Thyroid gland (tissue), 4 donors: ENCODE results near the gene CPNE4. TPM values are rescaled to one million over a fixed set of nuclear protein-coding genes. Genes with fewer than 3 reads are reported as not detected.

Experiments used
- DNase-seq, 2 donors: peaks; one replicate each; pipeline ENCODE4 v3.0.0-alpha.2; 2019
- H3K27ac ChIP-seq, 3 donors: fragments of 200-600 bp; sonication (generic); 1 replicate in 2 of 3; 2 replicates in 1 of 3; pipeline ENCODE4 v1.5.1; 2016 to 2019; ENCODE audit warnings: mild to moderate bottlenecking in 1 of 3, moderate library complexity in 1 of 3
- H3K27me3 ChIP-seq: fragments of 200-600 bp; sonication (generic); one replicate; pipeline ENCODE4 v1.5.1; 2019
- H3K36me3 ChIP-seq, 2 donors: fragments of 200-600 bp; sonication (generic); one replicate each; pipeline ENCODE4 v1.5.1; 2016 to 2019
- H3K4me1 ChIP-seq, 2 donors: fragments of 200-600 bp; sonication (generic); one replicate each; pipeline ENCODE4 v1.5.1; 2017 to 2019
- H3K4me3 ChIP-seq, 3 donors: fragments of 200-600 bp; sonication (generic); replicated peaks in 1 of 3; 1 replicate in 2 of 3; 2 replicates in 1 of 3; pipeline ENCODE4 v1.5.1; 2016; ENCODE audit warnings: mild to moderate bottlenecking in 1 of 3
- H3K9me3 ChIP-seq: fragments of 200-600 bp; sonication (generic); one replicate; pipeline ENCODE4 v1.5.1; 2017
- POLR2A ChIP-seq, 2 donors: fragments of 450-650 bp; IDR thresholded peaks; one replicate each; pipeline ENCODE4 v1.6.1; 2017; ENCODE audit warnings: antibody characterized with exemption in 2 of 2, mild to moderate bottlenecking in 2 of 2, moderate library complexity in 1 of 2
- WGBS, 2 donors: methylation state at CpG; one replicate each; pipeline ENCODE4 v1.1.5; 2017; 5-methylcytosine and 5-hydroxymethylcytosine counted together
- intact Hi-C: fragments of 100-400 bp; cut with DNase I; formaldehyde crosslinking; loops from one replicate; pipeline ENCODE4 v1.15.1; 2023
- total RNA-seq, 4 donors: library from RNA; depleted of rRNA; stranded (reverse); fragments of >200 nt; gene quantifications; one replicate each; pipeline ENCODE4 v1.2.3, GENCODE V29; 2016
- TF ChIP-seq, protein P1 (sequence below), 6 experiments: fragments of 200-600 bp in 3 of 6; fragments of 450-650 bp in 3 of 6; sonication (generic) in 3 of 6; IDR thresholded peaks; one replicate each; pipeline ENCODE4 v1.5.1; 2016 to 2019; ENCODE audit warnings: antibody characterized with exemption in 6 of 6, mild to moderate bottlenecking in 2 of 6, inconsistent platforms in 1 of 6, moderate library complexity in 1 of 6

Gene CPNE4
- total RNA-seq, 4 donors from 2014 or later, result not detected

GRCh38 chr3:131550562-131551465 lies 484.0 kb downstream of the CPNE4 start:
- Histone ChIP-seq H3K27ac (no peak overlapping the region), H3K4me3 (no peak overlapping the region), H3K27me3 (no peaks in the 10 kb centered on the region), H3K36me3 (no peaks in the 10 kb centered on the region), H3K4me1 (no peaks in the 10 kb centered on the region), H3K9me3 (no peaks in the 10 kb centered on the region)
- intact Hi-C loops, result no loop called here
- WGBS, 2 donors, result 76 to 79% methylated on average over 4 of the region's 4 CpGs
- TF ChIP-seq, protein P1, sequence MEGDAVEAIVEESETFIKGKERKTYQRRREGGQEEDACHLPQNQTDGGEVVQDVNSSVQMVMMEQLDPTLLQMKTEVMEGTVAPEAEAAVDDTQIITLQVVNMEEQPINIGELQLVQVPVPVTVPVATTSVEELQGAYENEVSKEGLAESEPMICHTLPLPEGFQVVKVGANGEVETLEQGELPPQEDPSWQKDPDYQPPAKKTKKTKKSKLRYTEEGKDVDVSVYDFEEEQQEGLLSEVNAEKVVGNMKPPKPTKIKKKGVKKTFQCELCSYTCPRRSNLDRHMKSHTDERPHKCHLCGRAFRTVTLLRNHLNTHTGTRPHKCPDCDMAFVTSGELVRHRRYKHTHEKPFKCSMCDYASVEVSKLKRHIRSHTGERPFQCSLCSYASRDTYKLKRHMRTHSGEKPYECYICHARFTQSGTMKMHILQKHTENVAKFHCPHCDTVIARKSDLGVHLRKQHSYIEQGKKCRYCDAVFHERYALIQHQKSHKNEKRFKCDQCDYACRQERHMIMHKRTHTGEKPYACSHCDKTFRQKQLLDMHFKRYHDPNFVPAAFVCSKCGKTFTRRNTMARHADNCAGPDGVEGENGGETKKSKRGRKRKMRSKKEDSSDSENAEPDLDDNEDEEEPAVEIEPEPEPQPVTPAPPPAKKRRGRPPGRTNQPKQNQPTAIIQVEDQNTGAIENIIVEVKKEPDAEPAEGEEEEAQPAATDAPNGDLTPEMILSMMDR (IDR thresholded peaks at IDR 0.05), result no peak
- no peak for TF ChIP-seq POLR2A (IDR thresholded peaks at IDR 0.05)
- no peak for DNase-seq

GRCh38 chr3:131549340-131549739 lies 485.5 kb downstream of the CPNE4 start:
- H3K9me3 ChIP-seq, result no peaks in the 10 kb centered on the region
- no peak for DNase-seq
- WGBS, 2 donors, result 93 to 100% methylated on average over 1 of the region's 1 CpG

GRCh38 chr3:131547585-131547984 lies 487.2 kb downstream of the CPNE4 start:
- H3K27me3 ChIP-seq, result no peaks in the 10 kb centered on the region
- H3K4me1 ChIP-seq, result peaks cover 3 to 4% of the 10 kb centered on the region in 2 donors
- TF ChIP-seq POLR2A (IDR thresholded peaks at IDR 0.05), result no peak
- TF ChIP-seq, protein P1 (IDR thresholded peaks at IDR 0.05), result no peak
- no peaks in the 10 kb centered on the region for H3K36me3 ChIP-seq
- no peak overlapping the region for H3K4me3 ChIP-seq
- intact Hi-C loops, result no loop called here
- H3K27ac ChIP-seq, result no peak overlapping the region
- H3K9me3 ChIP-seq, result no peaks in the 10 kb centered on the region
- DNase-seq, result no peak
- 65 to 89% methylated on average over 1 of the region's 1 CpG for WGBS, 2 donors

More at GRCh38 chr3:131549340-131549739, 485.5 kb downstream of the CPNE4 start:
- H3K36me3 ChIP-seq, result no peaks in the 10 kb centered on the region
- no peaks in the 10 kb centered on the region for H3K4me1 ChIP-seq
- H3K27me3 ChIP-seq, result no peaks in the 10 kb centered on the region
- no peak overlapping the region for H3K4me3 ChIP-seq
- H3K27ac ChIP-seq, result no peak overlapping the region
- TF ChIP-seq, protein P1 (IDR thresholded peaks at IDR 0.05), result peak in 1 of 6 experiments; percentile 16
- no peak for TF ChIP-seq POLR2A (IDR thresholded peaks at IDR 0.05)
- intact Hi-C loops, result no loop called here

DNA sequence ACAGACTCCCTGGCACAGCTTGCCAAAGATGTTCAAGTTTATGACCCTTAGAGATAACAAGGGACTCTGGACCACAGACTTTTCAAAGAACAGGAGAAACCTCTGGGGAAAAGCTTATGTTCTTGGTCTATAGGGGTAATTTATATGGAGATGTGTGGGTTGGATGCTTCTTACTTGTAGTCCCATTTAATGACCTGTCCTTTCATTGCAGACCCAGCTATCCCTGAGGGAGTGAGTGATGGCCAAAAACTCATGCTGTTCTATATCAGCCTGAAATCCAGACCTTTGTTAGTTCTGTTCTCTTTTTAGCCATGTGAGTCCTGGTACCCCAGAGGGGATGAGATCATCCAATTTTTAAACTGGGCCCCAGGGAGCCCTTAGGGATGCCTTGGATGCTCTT lies 488.4 kb downstream of the CPNE4 start:
- TF ChIP-seq POLR2A (IDR thresholded peaks at IDR 0.05), result no peak
- TF ChIP-seq, protein P1 (IDR thresholded peaks at IDR 0.05), result no peak
- H3K36me3 ChIP-seq, result no peaks in the 10 kb centered on the region
- H3K9me3 ChIP-seq, result no peaks in the 10 kb centered on the region
- no peak overlapping the region for H3K4me3 ChIP-seq
- DNase-seq, result no peak
- intact Hi-C loops, result no loop called here
- peaks cover 3 to 4% of the 10 kb centered on the region in 2 donors for H3K4me1 ChIP-seq
- H3K27me3 ChIP-seq, result no peaks in the 10 kb centered on the region
- no peak overlapping the region for H3K27ac ChIP-seq

DNA sequence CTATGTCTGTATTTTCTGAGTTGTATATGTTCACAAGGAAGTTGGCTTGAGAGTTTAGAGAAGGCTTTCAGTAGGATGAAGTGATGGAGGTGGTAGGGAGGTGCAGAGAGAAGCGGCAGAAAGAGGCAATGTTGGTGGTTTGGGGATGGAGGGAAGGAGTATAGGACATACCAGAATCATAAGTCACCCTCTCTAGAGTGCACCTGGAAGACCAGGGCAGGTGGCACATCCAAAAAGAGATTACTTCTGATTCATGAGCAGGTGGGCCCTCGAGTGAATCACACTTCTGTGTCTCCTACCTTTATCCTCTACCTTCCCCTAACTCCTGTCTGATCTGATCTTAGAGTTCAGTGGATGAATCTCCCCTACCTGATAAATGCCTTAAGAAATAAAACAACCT lies 490.3 kb downstream of the CPNE4 start:
- H3K36me3 ChIP-seq, result no peaks in the 10 kb centered on the region

More for the DNA sequence above, 490.3 kb downstream of the CPNE4 start:
- TF ChIP-seq POLR2A (IDR thresholded peaks at IDR 0.05), result no peak
- TF ChIP-seq, protein P1 (IDR thresholded peaks at IDR 0.05), result no peak
- Histone ChIP-seq H3K27me3 (no peaks in the 10 kb centered on the region), H3K4me3 (no peak overlapping the region), H3K9me3 (no peaks in the 10 kb centered on the region), H3K27ac (no peak overlapping the region), H3K4me1 (peaks cover 3 to 4% of the 10 kb centered on the region in 2 donors)
- WGBS, 2 donors, result 88 to 91% methylated on average over 2 of the region's 2 CpGs
- DNase-seq, result no peak
- intact Hi-C loops, result no loop called here
